Nephron (organoid): ENCODE results near the gene THAP12.

ENCODE experiments used
- H3K27ac Mint-ChIP-seq, 3 experiments: 2 replicates each; pipeline ENCODE4 v1.8.0; 2020; ENCODE audit warnings: mixed read lengths in 3 of 3, mild to moderate bottlenecking in 2 of 3, moderate library complexity in 1 of 3
- H3K27me3 Mint-ChIP-seq: 2 replicates; pipeline ENCODE4 v1.8.0; 2021; ENCODE audit warnings: low read depth, mild to moderate bottlenecking, moderate library complexity, mixed read lengths
- H3K36me3 Mint-ChIP-seq: 2 replicates; pipeline ENCODE4 v1.8.0; 2020; ENCODE audit warnings: low read depth, mixed read lengths
- H3K4me1 Mint-ChIP-seq: 2 replicates; pipeline ENCODE4 v1.8.0; 2020; ENCODE audit warnings: mixed read lengths
- H3K4me3 Mint-ChIP-seq, 3 experiments: 2 replicates each; pipeline ENCODE4 v1.8.0; 2020; ENCODE audit warnings: mild to moderate bottlenecking in 3 of 3, mixed read lengths in 3 of 3, moderate library complexity in 2 of 3
- H3K9me3 Mint-ChIP-seq: 2 replicates; pipeline ENCODE4 v1.8.0; 2020; ENCODE audit warnings: mixed read lengths
- CTCF ChIP-seq, 3 experiments: fragments of 200-600 bp; sonication (generic); IDR thresholded peaks; one replicate each; pipeline ENCODE4 v1.5.0; 2021; ENCODE audit warnings: antibody characterized with exemption in 3 of 3; ENCODE audit not compliant: unreplicated experiment in 3 of 3

THAP12 gene

GRCh38 chr11:76303399-76303798 lies 77.5 kb downstream of the THAP12 start:
- Mint-ChIP-seq H3K36me3 (no peaks in the 10 kb centered on the region), H3K27me3 (peaks cover 54% of the 10 kb centered on the region), H3K27ac (peak overlapping the region; percentile 7 to 37 (median 33)), H3K9me3 (no peaks in the 10 kb centered on the region), H3K4me1 (peaks cover 29% of the 10 kb centered on the region), H3K4me3 (peak overlapping the region in 1 of 3 experiments; percentile 32)
- no peak for TF ChIP-seq CTCF (IDR thresholded peaks at IDR 0.05; ENCODE audit: unreplicated experiment in 3 of 3)

- Mint-ChIP-seq H3K27me3 (peaks cover 52% of the 10 kb centered on the region), H3K4me1 (peaks cover 27% of the 10 kb centered on the region)
Measured at GRCh38 chr11:76302996-76303395, 77.9 kb downstream of the THAP12 start.

More at GRCh38 chr11:76302996-76303395, 77.9 kb downstream of the THAP12 start:
- Mint-ChIP-seq H3K27ac (peak overlapping the region; percentile 7 to 37 (median 33)), H3K4me3 (peak overlapping the region in 1 of 3 experiments; percentile 32), H3K36me3 (no peaks in the 10 kb centered on the region), H3K9me3 (no peaks in the 10 kb centered on the region)
- TF ChIP-seq CTCF (IDR thresholded peaks at IDR 0.05; ENCODE audit: unreplicated experiment in 3 of 3) = no peak
